Bronchial epithelial cell (primary cell): ENCODE measurements around the gene GNAI3. TPM values are rescaled to one million over a fixed set of nuclear protein-coding genes. Genes with fewer than 3 reads are reported as not detected.

ENCODE experiments used
- DNase-seq: peaks from one replicate; pipeline ENCODE4 v3.0.0-alpha.2; 2010; ENCODE audit warnings: low read depth
- FAIRE-seq: peaks from 2 replicates; lab custom pipeline; 2011; peaks lifted over from hg19 to GRCh38; lab: Jason Lieb, UNC
- H3K27me3 ChIP-seq: 2 replicates; pipeline ENCODE4 v1.5.1; 2011; ENCODE audit warnings: low read length; ENCODE audit not compliant: control insufficient read depth, insufficient read depth
- H3K36me3 ChIP-seq: 2 replicates; pipeline ENCODE4 v1.5.1; 2011; ENCODE audit warnings: low read length; ENCODE audit not compliant: control insufficient read depth, insufficient read depth
- H3K4me3 ChIP-seq: 2 replicates; pipeline ENCODE4 v1.5.1; 2011; ENCODE audit warnings: mild to moderate bottlenecking, low read depth, low read length, control low read depth
- CTCF ChIP-seq: IDR thresholded peaks from 2 replicates; pipeline ENCODE4 v1.5.1; 2011; ENCODE audit warnings: mild to moderate bottlenecking, moderate library complexity, low read length, control low read depth, inconsistent platforms; ENCODE audit not compliant: insufficient read depth, severe bottlenecking
- total RNA-seq: library from RNA; depleted of rRNA; stranded (reverse); fragments of >200 nt; gene quantifications from 2 replicates; pipeline ENCODE4 v1.2.1, GENCODE V29; 2014

The GNAI3 gene
- total RNA-seq, 1 donor from 2014 or later, result 18.7 TPM

GRCh38 chr1:109528712-109529111, 19.7 kb upstream of the GNAI3 start:
- no peak for TF ChIP-seq CTCF
- Histone ChIP-seq H3K27me3 (peaks cover 2% of the 10 kb centered on the region), H3K4me3 (no peak overlapping the region), H3K36me3 (no peaks in the 10 kb centered on the region)
- DNase-seq (no peak), FAIRE-seq (no peak)

GRCh38 chr1:109529881-109530456, 18.4 kb upstream of the GNAI3 start:
- TF ChIP-seq CTCF, result no peak
- Histone ChIP-seq H3K36me3 (no peaks in the 10 kb centered on the region), H3K4me3 (no peak overlapping the region), H3K27me3 (peaks cover 2% of the 10 kb centered on the region)
- no peak for DNase-seq
- FAIRE-seq, result no peak

- no peak for TF ChIP-seq CTCF
- Histone ChIP-seq H3K27me3 (peaks cover 2% of the 10 kb centered on the region), H3K36me3 (no peaks in the 10 kb centered on the region), H3K4me3 (no peak overlapping the region)
- no peak for DNase-seq
- no peak for FAIRE-seq
Observed at GRCh38 chr1:109530457-109531087, 17.8 kb upstream of the GNAI3 start.

GRCh38 chr1:109531380-109531779, 17.0 kb upstream of the GNAI3 start:
- TF ChIP-seq CTCF, result no peak
- no peaks in the 10 kb centered on the region for H3K36me3 ChIP-seq
- DNase-seq, result no peak
- no peak overlapping the region for H3K4me3 ChIP-seq
- FAIRE-seq, result no peak
- peaks cover 2% of the 10 kb centered on the region for H3K27me3 ChIP-seq

- DNase-seq (no peak), FAIRE-seq (no peak)
- no peak for TF ChIP-seq CTCF
- Histone ChIP-seq H3K27me3 (peaks cover 2% of the 10 kb centered on the region), H3K36me3 (no peaks in the 10 kb centered on the region), H3K4me3 (no peak overlapping the region)
Observed at GRCh38 chr1:109531826-109532364, 16.5 kb upstream of the GNAI3 start.
